ENCODE measurements around the gene GJA9. TPM values are rescaled to one million over a fixed set of nuclear protein-coding genes. Genes with fewer than 3 reads are reported as not detected.

The GJA9 gene
- not detected in 2 replicates for total RNA-seq

DNA sequence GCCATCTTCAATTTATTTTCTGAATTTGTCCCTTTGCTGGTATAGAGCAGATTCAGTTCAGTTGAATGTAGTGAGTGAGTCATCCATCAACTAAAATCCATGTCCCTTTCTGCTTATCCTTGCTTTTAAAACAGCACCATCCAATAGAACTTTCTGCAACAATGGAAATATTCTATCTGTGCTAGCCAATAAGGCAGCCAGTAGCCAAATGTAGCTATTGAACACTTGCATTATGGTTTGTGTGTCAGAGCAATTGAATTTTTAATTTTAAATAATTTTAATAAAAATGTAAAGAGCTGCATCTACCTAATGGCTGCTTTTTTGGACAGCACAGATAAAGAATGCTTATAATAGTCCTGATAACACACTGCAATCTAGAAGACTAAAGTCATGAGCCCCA, at the start of gene GJA9:
TSS of gene GJA9 (minus strand) at position 101 of the 400 bp plus-strand sequence. CDS start 5,489 bp downstream, outside the sequence.

DNA sequence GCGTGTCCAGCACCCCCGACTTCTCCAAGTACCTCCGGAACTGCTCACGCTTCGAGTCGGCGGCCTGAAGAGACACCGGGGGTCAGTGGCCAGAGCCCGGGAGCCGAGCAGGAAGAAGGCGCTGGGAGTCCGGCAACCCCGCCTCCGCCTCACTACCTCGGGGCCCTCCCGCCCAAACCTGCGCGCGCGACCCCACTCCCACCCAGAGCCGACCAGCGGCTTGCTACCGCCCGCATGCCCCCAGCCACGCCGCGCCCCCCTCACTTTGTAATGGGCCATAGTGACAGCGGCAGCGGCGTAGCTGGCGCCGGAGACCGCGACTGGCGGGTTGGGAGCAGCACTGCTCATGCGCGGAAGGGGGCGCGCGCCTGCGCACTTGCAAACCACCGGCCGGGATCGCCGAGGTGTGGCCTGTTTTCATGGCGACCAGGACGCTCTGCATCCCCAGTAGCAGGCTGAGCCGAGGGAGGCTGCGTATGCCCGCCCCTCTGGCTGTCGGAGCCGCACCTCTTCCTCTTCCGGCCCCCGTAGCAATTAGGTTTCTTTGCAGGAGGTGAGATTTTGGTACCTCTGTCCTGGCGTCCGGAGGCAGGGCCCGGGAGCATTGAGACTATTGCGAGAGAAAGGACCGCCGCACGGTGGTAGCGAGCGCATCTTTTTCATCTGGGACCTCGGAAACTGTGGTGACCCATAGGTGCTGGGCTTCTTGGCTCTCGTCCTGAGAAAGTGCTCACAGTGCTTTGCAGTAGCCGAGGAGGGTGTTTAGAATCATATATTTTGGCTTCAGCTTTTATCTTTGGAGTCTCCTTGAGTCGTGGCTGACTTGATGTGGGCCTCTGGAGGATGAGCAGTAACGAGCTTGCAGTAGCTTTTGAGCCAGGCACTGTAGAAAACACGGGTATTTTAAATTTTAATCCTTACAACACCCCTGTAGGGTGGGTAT, 8.1 kb downstream of the GJA9 start, which contains the start of gene MYCBP:
TSS of gene MYCBP (minus strand) at position 322 of the 943 bp plus-strand sequence. CDS start at position 279, 43 bp downstream.

DNA sequence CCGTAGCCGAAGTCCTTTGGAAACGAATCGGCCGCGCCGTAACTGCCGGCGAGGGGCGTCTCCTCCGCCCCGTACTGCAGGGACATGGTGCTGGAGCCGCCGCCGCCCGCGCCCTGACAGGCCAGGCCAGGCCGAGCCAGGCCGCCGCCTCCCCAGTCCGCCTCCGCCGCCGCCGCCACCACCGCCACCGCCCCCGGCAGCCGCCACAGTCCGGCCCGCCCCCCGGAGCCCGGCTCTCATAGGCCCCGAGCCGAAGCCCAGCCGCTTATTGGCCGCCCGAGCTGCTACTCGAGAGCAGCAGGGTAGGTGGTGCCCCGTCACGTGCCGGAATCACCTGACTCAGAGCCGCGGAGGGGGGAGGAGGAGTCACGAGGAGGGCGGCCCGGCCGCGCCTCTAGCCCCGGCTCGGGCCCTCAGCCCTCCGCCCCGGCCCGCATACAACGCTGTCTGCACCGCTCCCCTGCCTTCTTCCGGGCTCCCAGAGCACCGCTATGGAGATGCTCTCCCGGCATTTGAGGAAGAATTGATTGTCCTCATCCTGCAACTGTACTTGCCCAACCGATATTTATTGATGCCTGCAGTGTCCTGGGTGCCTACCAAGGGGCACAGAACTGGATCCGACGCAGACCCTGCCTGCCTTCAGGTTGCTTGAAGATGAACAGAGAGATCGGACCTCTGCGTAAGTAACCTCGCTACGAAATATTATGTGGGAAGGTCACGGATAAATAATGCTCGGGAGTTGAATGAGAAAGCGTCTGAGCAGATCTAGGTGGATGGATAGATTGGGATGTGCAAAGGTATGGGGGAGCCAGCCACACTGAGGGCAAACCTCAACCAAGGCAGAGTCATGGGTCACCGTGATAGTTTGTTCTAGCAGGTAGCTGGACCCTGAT, 21.6 kb downstream of the GJA9 start, which contains the start of gene RRAGC:
TSS of gene RRAGC (minus strand) at position 212 of the 893 bp plus-strand sequence. CDS start at position 86, 126 bp downstream.

Other genes with a start within 250 kb of the GJA9 start
- 14.3 and 15.1 TPM in 2 replicates for gene RRAGC, start 21.8 kb downstream of the GJA9 start, total RNA-seq
- 9.0 and 10.9 TPM in 2 replicates for gene MYCBP, start 8.2 kb downstream of the GJA9 start, total RNA-seq
- 0.09 and 0.28 TPM in 2 replicates for gene RHBDL2, start 60.2 kb upstream of the GJA9 start, total RNA-seq
- gene AKIRIN1, start 109.7 kb upstream of the GJA9 start, total RNA-seq: 35.4 and 39.1 TPM in 2 replicates
- gene NDUFS5, start 144.8 kb upstream of the GJA9 start, total RNA-seq: 633 and 957 TPM in 2 replicates